Heart left ventricle (tissue), 16 donors: Measurements from ENCODE around the gene LRRC8E. TPM values are rescaled to one million over a fixed set of nuclear protein-coding genes. Genes with fewer than 3 reads are reported as not detected.

ENCODE experiments used
- ATAC-seq, 4 donors: fragments of 200-7000 bp; cut with Tn5 transposase; one replicate each; pipeline ENCODE4 v1.9.1; 2020 to 2022; ENCODE audit warnings: moderate library complexity in 4 of 4, mild to moderate bottlenecking in 3 of 4, moderate number of reproducible peaks in 1 of 4
- DNase-seq, 5 donors: peaks; one replicate each; pipeline ENCODE4 v3.0.0-alpha.2; 2020
- H3K27ac ChIP-seq, 12 donors: fragments of 200-600 bp; sonication (generic) in 4 of 12; one replicate each; pipeline versions ENCODE4 v1.5.0 to v1.8.0; 2016 to 2022; ENCODE audit warnings: mild to moderate bottlenecking in 2 of 12
- H3K27me3 ChIP-seq, 9 donors: fragments of 200-600 bp; sonication (generic) in 2 of 9; one replicate each; pipeline versions ENCODE4 v1.5.1 to v1.8.0; 2016 to 2022; ENCODE audit warnings: mild to moderate bottlenecking in 3 of 9
- H3K36me3 ChIP-seq, 9 donors: fragments of 200-600 bp; sonication (generic) in 2 of 9; one replicate each; pipeline versions ENCODE4 v1.5.0 to v1.8.0; 2018 to 2022; ENCODE audit warnings: mild to moderate bottlenecking in 2 of 9
- H3K4me1 ChIP-seq, 12 donors: fragments of 200-600 bp; sonication (generic) in 4 of 12; one replicate each; pipeline versions ENCODE4 v1.5.0 to v1.8.0; 2016 to 2022; ENCODE audit warnings: mild to moderate bottlenecking in 3 of 12
- H3K4me3 ChIP-seq, 12 donors: fragments of 200-600 bp; sonication (generic) in 4 of 12; one replicate each; pipeline versions ENCODE4 v1.5.0 to v1.8.0; 2017 to 2022; ENCODE audit warnings: mild to moderate bottlenecking in 9 of 12, moderate library complexity in 4 of 12
- H3K9me3 ChIP-seq, 12 donors: fragments of 200-600 bp; sonication (generic) in 4 of 12; one replicate each; pipeline versions ENCODE4 v1.5.0 to v1.8.0; 2016 to 2022; ENCODE audit warnings: mild to moderate bottlenecking in 1 of 12
- CTCF ChIP-seq, 12 donors: fragments of 200-600 bp; sonication (generic) in 4 of 12; IDR thresholded peaks; one replicate each; pipeline versions ENCODE4 v1.5.0 to v1.8.0; 2018 to 2022; ENCODE audit warnings: antibody characterized with exemption in 12 of 12, mild to moderate bottlenecking in 5 of 12
- POLR2A ChIP-seq, 2 donors: fragments of 450-650 bp; IDR thresholded peaks; one replicate each; pipeline ENCODE4 v1.6.1; 2017; ENCODE audit warnings: antibody characterized with exemption in 2 of 2, mild to moderate bottlenecking in 2 of 2, moderate library complexity in 2 of 2
- WGBS, 4 donors: extraction: QIAGEN DNeasy Blood & Tissue Kit in 2 of 4; methylation state at CpG; one replicate each; pipeline versions ENCODE4 v1.1.5 to v1.1.7; 2013 to 2018; 5-methylcytosine and 5-hydroxymethylcytosine counted together
- intact Hi-C, 10 donors: fragments of 100-400 bp; cut with DNase I; formaldehyde crosslinking; loops; one replicate each; pipeline versions ENCODE4 v1.11.1 to v1.14.2; 2022
- polyA plus RNA-seq, 2 donors: library from polyadenylated mRNA; stranded (reverse); fragments of 200-250 nt; gene quantifications; one replicate each; pipeline ENCODE4 v1.2.3, GENCODE V29; 2013
- total RNA-seq, 9 donors: library from RNA; depleted of rRNA in 2 of 9; stranded (reverse); fragments of >200 nt in 2 of 9; fragmentation: NEBNext Ultra II Directional in 3 of 9; extraction: Animal tissue kit (Norgen Biotek cat#: 25700) in 3 of 9; gene quantifications; one replicate each; pipeline versions ENCODE4 v1.1.0 to v1.2.4, GENCODE V29; 2016 to 2023
- donor health status: ischemic (EF 13 %, LVEDD 7.1; RV severe dilation, severe dysfunction).
- donor health status: healthy with polysubstance abuse.
- donor health status: DM: no; HTN: yes; CAD: no.
- donor health status: DM: no; HTN: no; CAD: no.
- donor health status: ischemic (EF 25% LVEDD 6.9; RV normal size, moderate dysfunction).
- donor health status: ischemic (EF 25% LVEDD 5.7; RV mildly dilated, moderate dysfunction).
- donor health status: healthy.
- donor health status: DM: yes; HTN: yes; CAD: no.
- donor health status: ischemic (EF 35%, LVEDD 5.7; RV mildly dilated, moderate dysfunction).
- donor health status: nonischemic (EF 11% LVEDD 7.7; RV severe dilation, severe dysfunction).
- donor health status: DM: yes; HTN: yes; CAD: no.
- donor health status: PGD.
- donor health status: ischemic (EF 29% LVEDD 5.4; RV normal size, mild dysfunction).
- donor health status: nonischemic (EF 23%, LVEDD 6.1; RV moderate dilation, normal function).

The LRRC8E gene
- total and polyA plus RNA-seq, 11 donors, result 0.17 to 2.6 (median 1.00) TPM

GRCh38 chr19:7901337-7901736 is 13.0 kb downstream of the LRRC8E start:
- WGBS, 4 donors, result 88 to 95% (median 91%) methylated on average over 7 of the region's 7 CpGs
- Histone ChIP-seq H3K4me1 (peaks cover 0 to 30% (median 22%) of the 10 kb centered on the region in 12 donors), H3K9me3 (no peaks in the 10 kb centered on the region), H3K27ac (no peak overlapping the region), H3K27me3 (no peaks in the 10 kb centered on the region), H3K4me3 (no peak overlapping the region), H3K36me3 (peaks cover 0 to 8% (median 0%) of the 10 kb centered on the region in 9 donors)
- ATAC-seq (no peak), DNase-seq (no peak)
- TF ChIP-seq CTCF (IDR thresholded peaks at IDR 0.05) (no peak), POLR2A (IDR thresholded peaks at IDR 0.05) (no peak)
- intact Hi-C loops, result loop anchor here in 5 of 10 donors (5.0 to 10.0 kb wide), 6 partner anchors 34 to 247 kb away; partner anchors contain the start of gene TRAPPC5 (in 1 of the 5)

- intact Hi-C loops, result loop anchor here in 6 of 10 donors (1.0 to 10.0 kb wide), 9 partner anchors 17 to 248 kb away; partner anchors contain the start of genes SNAPC2 (in 2 of the 6), TIMM44 (in 1 of the 6) and TRAPPC5 (in 1 of the 6)
- Histone ChIP-seq H3K4me1 (peaks cover 0 to 45% (median 31%) of the 10 kb centered on the region in 12 donors), H3K27me3 (no peaks in the 10 kb centered on the region), H3K27ac (peak overlapping the region in 11 of 12 donors; percentile 71 to 93 (median 87)), H3K4me3 (peak overlapping the region; percentile 34 to 97 (median 72)), H3K36me3 (peaks cover 0 to 11% (median 0%) of the 10 kb centered on the region in 9 donors), H3K9me3 (no peaks in the 10 kb centered on the region)
- DNase-seq (no peak), ATAC-seq (no peak)
- TF ChIP-seq CTCF (IDR thresholded peaks at IDR 0.05) (no peak), POLR2A (IDR thresholded peaks at IDR 0.05) (no peak)
- WGBS, 4 donors, result 18 to 34% (median 19%) methylated on average over 11 to 20 of the region's 20 CpGs
Observed at GRCh38 chr19:7902796-7903243, 14.5 kb downstream of the LRRC8E start.

DNA sequence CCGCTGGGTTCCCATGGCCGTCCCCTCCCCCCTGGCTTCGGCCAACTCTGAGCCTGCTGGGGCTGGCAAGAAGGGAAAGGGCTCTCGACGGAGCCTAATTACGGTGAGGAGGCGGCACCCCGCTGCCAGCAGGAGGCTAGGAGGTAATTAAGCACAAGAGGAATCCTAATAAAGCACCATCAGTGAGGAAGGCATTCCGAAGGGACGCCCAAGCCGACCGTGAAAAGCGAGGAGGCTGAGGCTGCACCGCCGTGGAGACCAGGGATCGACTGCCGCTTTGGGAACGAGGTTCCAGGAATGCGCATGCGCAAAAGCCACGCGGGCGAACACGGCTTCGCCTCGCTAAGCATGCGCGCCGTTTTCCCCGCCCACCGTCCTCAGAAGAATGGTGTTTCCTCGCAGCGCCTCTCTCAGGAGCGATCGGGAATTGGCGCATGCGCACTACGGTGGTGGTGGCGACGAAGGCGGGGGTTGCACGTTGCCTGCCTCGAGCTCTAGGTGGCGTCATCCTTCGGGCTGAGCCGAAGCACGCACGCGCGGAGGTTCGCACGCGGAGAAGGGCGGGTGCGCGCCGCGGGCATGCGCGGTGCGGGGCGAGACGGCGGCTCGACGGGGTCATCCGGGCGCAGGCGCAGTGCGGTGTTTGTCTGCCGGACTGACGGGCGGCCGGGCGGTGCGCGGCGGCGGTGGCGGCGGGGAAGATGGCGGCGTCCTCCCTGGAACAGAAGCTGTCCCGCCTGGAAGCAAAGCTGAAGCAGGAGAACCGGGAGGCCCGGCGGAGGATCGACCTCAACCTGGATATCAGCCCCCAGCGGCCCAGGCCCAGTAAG is 15.1 kb downstream of the LRRC8E start, which contains the start of gene MAP2K7:
MAP2K7 (plus strand) TSS at position 634 of the 830 bp plus-strand sequence; CDS start at position 702, 68 bp downstream.
- peak; percentile 100 for DNase-seq
- intact Hi-C loops, result loop anchor here in 6 of 10 donors (1.0 to 10.0 kb wide), 10 partner anchors 15 to 249 kb away; partner anchors contain the start of genes SNAPC2 (in 2 of the 6), TIMM44 (in 1 of the 6) and TRAPPC5 (in 1 of the 6)
- peaks cover 0 to 14% (median 0%) of the 10 kb centered on the region in 9 donors for H3K36me3 ChIP-seq
- no peaks in the 10 kb centered on the region for H3K27me3 ChIP-seq
- TF ChIP-seq CTCF (IDR thresholded peaks at IDR 0.05) (peak; percentile 22 to 88 (median 65)), POLR2A (IDR thresholded peaks at IDR 0.05) (peak in 1 of 2 donors; percentile 67)
- H3K4me1 ChIP-seq, result peaks cover 0 to 51% (median 34%) of the 10 kb centered on the region in 12 donors
- H3K9me3 ChIP-seq, result no peaks in the 10 kb centered on the region
- H3K4me3 ChIP-seq, result peak within 1 kb of the TSS; percentile 69 to 97 (median 88)
- peak; percentile 83 to 93 (median 88) for ATAC-seq
- 0% methylated on average over 48 to 89 of the region's 89 CpGs for WGBS, 4 donors
- H3K27ac ChIP-seq, result peak within 1 kb of the TSS; percentile 70 to 93 (median 88)
